K562 (cell line): ENCODE results near the gene PYGO2. TPM values are rescaled to one million over a fixed set of nuclear protein-coding genes. Genes with fewer than 3 reads are reported as not detected.

Experiments used
- C11orf30 ChIP-seq: fragments of 450-650 bp; IDR thresholded peaks from 2 replicates; pipeline ENCODE4 v1.6.1; 2016; ENCODE audit warnings: low read depth, mild to moderate bottlenecking
- CHD1 ChIP-seq: fragments of 200-600 bp; sonication (generic); IDR thresholded peaks from one replicate; pipeline ENCODE4 v1.6.1; 2012; ENCODE audit warnings: mild to moderate bottlenecking, moderate library complexity, low read length, inconsistent platforms
- CLOCK ChIP-seq: fragments of 250-450 bp; sonication (Bioruptor Pico); IDR thresholded peaks from 2 replicates; pipeline ENCODE4 v1.4.0; 2020; ENCODE audit warnings: mild to moderate bottlenecking, moderate library complexity, borderline replicate concordance
- DIDO1 ChIP-seq: fragments of 450-650 bp; IDR thresholded peaks from 2 replicates; pipeline ENCODE4 v1.6.1; 2016; ENCODE audit warnings: low read depth, missing biosample characterization, missing genetic modification characterization
- EGR1 ChIP-seq: fragments of 450-650 bp; conservative IDR thresholded peaks from 2 replicates; pipeline ENCODE4 v1.6.1; 2017; ENCODE audit warnings: mild to moderate bottlenecking
- ESRRA ChIP-seq: fragments of 450-650 bp; IDR thresholded peaks from 2 replicates; pipeline ENCODE4 v1.6.1; 2014; ENCODE audit warnings: low read depth, mild to moderate bottlenecking, moderate library complexity, borderline replicate concordance
- HMBOX1 ChIP-seq: sonication (generic); IDR thresholded peaks from 2 replicates; pipeline ENCODE4 v1.6.1; 2016
- MAFK ChIP-seq: IDR thresholded peaks from 2 replicates; pipeline ENCODE4 v1.6.1; 2011; ENCODE audit warnings: low read length, improper control_type of control experiment
- MNT ChIP-seq, 2 experiments: fragments of 450-650 bp; conservative IDR thresholded peaks; 2 replicates each; pipeline ENCODE4 v1.6.1; 2017; ENCODE audit warnings: mild to moderate bottlenecking in 2 of 2, moderate library complexity in 2 of 2
- NFE2L1 ChIP-seq: fragments of 450-650 bp; IDR thresholded peaks from 2 replicates; pipeline ENCODE4 v1.6.1; 2016; ENCODE audit warnings: missing genetic modification characterization, low read depth, mild to moderate bottlenecking, missing compliant biosample characterization, moderate library complexity, borderline replicate concordance
- RBM25 ChIP-seq: fragments of 200-400 bp; formaldehyde crosslinking; IDR thresholded peaks from 2 replicates; pipeline ENCODE4 v1.6.1; 2018; ENCODE audit warnings: low read length, low read depth, moderate library complexity; ENCODE audit not compliant: severe bottlenecking
- SAP30 ChIP-seq: fragments of 200-600 bp; sonication (generic); IDR thresholded peaks from 2 replicates; pipeline ENCODE4 v1.6.1; 2012; ENCODE audit warnings: borderline replicate concordance, low read depth, mild to moderate bottlenecking, moderate library complexity, low read length, control low read depth, inconsistent platforms; ENCODE audit not compliant: insufficient read depth, poor library complexity, severe bottlenecking
- SP1 ChIP-seq: sonication (generic); formaldehyde crosslinking; IDR thresholded peaks from 2 replicates; pipeline ENCODE4 v1.8.1; 2022; ENCODE audit warnings: mild to moderate bottlenecking, missing genetic modification reagents
- SRSF7 ChIP-seq: fragments of 200-400 bp; formaldehyde crosslinking; optimal IDR thresholded peaks from 2 replicates; pipeline ENCODE3; 2017; ENCODE audit warnings: mild to moderate bottlenecking, low read depth, low read length
- ZBTB7A ChIP-seq: IDR thresholded peaks from 2 replicates; pipeline ENCODE4 v1.6.1; 2011; ENCODE audit warnings: low read depth, mild to moderate bottlenecking, low read length, moderate library complexity, borderline replicate concordance; ENCODE audit not compliant: control insufficient read depth
- ZC3H11A ChIP-seq: IDR thresholded peaks from 2 replicates; pipeline ENCODE4 v1.6.1; 2012; ENCODE audit warnings: low read depth, low read length, improper control_type of control experiment
- ZNF41 ChIP-seq: fragments of 250-450 bp; sonication (Bioruptor Pico); conservative IDR thresholded peaks from 2 replicates; pipeline ENCODE4 v1.4.0; 2020; ENCODE audit warnings: mild to moderate bottlenecking
- polyA plus RNA-seq, 8 experiments: library from polyadenylated mRNA; depleted of rRNA in 4 of 8; stranded (reverse) in 5 of 8; unstranded in 3 of 8; fragments of >200 nt; fragmentation: Nextera tagmentation in 2 of 8; fragmentation: Illumina TruSeq in 1 of 8; extraction: Ambion mirVana in 2 of 8; extraction: Trizol in 1 of 8; gene quantifications; 2 replicates each; pipeline versions ENCODE4 v1.2.1 to v1.2.3, GENCODE V29; 2011 to 2014; ENCODE audit warnings: inconsistent platforms in 1 of 8, missing spikeins in 1 of 8
- total RNA-seq, 7 experiments: library from RNA; depleted of rRNA in 6 of 7; stranded (reverse); fragments of >200 nt in 6 of 7; fragmentation: Illumina TruSeq in 2 of 7; extraction: Trizol in 2 of 7; gene quantifications; 2 replicates each; pipeline versions ENCODE4 v1.2.1 to v1.2.3, GENCODE V29; 2011 to 2021; ENCODE audit warnings: low replicate concordance in 1 of 7

PYGO2 gene
- total and polyA plus RNA-seq, 9 of the 15 experiments (the other 6 are each of a cell fraction or from before 2014, with no cell fraction given) = 8.3 to 36.2 (median 18.2) TPM

- peak; percentile 74; the same call in 1 of the 2 replicates for TF ChIP-seq ZBTB7A
- TF ChIP-seq MAFK = no peak
- TF ChIP-seq ZC3H11A = no peak
- 0 out of 2 replicates have a peak, but pooled peaks have one; percentile 41 for TF ChIP-seq DIDO1
- 0 out of 2 replicates have a peak, but pooled peaks have one; percentile 17 for TF ChIP-seq ZNF41
- no peak for TF ChIP-seq CLOCK (CRISPR knock-in tag)
- TF ChIP-seq HMBOX1 = peak; percentile 27; the same call in 1 of the 2 replicates
- TF ChIP-seq SP1 (CRISPR knock-in tag) = peak; percentile 56; the same call in 1 of the 2 replicates
- peak; percentile 43 for TF ChIP-seq C11orf30
- peak in 1 of 2 experiments; percentile 39; a peak in 1 of 4 replicates for TF ChIP-seq MNT (conservative IDR thresholded peaks at IDR 0.05)
- no peak for TF ChIP-seq SRSF7
- TF ChIP-seq EGR1 = no peak
- no peak for TF ChIP-seq NFE2L1 (tag)
- peak; percentile 76 for TF ChIP-seq RBM25
- TF ChIP-seq CHD1 = no peak
- no peak for TF ChIP-seq ESRRA
- TF ChIP-seq SAP30 = peak; percentile 20
Measured at GRCh38 chr1:154955718-154956543, 5.7 kb downstream of the PYGO2 start, which contains the start of gene PBXIP1 (continued).
